HG03439 (cell line): ENCODE data around the gene SYK.
"Not testable (repeated sequence)": the region's sequence is repeated elsewhere in the genome, so short reads cannot be mapped to it uniquely, and the experiment has no call there.

Source experiments
- ATAC-seq: cut with Tn5 transposase; IDR thresholded peaks from one replicate; pipeline ENCODE4 v1.9.1; 2021; ENCODE audit warnings: mild to moderate bottlenecking, moderate library complexity; ENCODE audit not compliant: unreplicated experiment

Gene SYK

GRCh38 chr9:90801241-90801972 lies at the start of gene SYK:
Gene SYK, plus strand, starts transcription at chr9:90801819. Its CDS starts 42,080 bp downstream, at chr9:90843899.
- peak; percentile 39 for ATAC-seq

GRCh38 chr9:90755514-90756371 lies 45.9 kb upstream of the SYK start:
- ATAC-seq: not testable (repeated sequence)

- not testable (repeated sequence) for ATAC-seq
Observed at GRCh38 chr9:90760577-90760976, 41.0 kb upstream of the SYK start.

GRCh38 chr9:90766731-90767130 lies 34.9 kb upstream of the SYK start:
- ATAC-seq: no peak

- no peak for ATAC-seq
Observed at GRCh38 chr9:90767523-90768100, 34.0 kb upstream of the SYK start.

- no peak for ATAC-seq
Observed at GRCh38 chr9:90770182-90770738, 31.4 kb upstream of the SYK start.

- ATAC-seq: no peak
Observed at GRCh38 chr9:90770927-90771326, 30.7 kb upstream of the SYK start.

- no peak for ATAC-seq
Observed at GRCh38 chr9:90772386-90772785, 29.2 kb upstream of the SYK start.

- ATAC-seq: no peak
Observed at GRCh38 chr9:90773617-90774016, 28.0 kb upstream of the SYK start.

- no peak for ATAC-seq
Observed at GRCh38 chr9:90774071-90774470, 27.5 kb upstream of the SYK start.

GRCh38 chr9:90774682-90775081 lies 26.9 kb upstream of the SYK start:
- peak; percentile 84 for ATAC-seq

GRCh38 chr9:90775657-90776056 lies 26.0 kb upstream of the SYK start:
- ATAC-seq: no peak

- no peak for ATAC-seq
Observed at GRCh38 chr9:90778746-90779145, 22.9 kb upstream of the SYK start.

- ATAC-seq: no peak
Observed at GRCh38 chr9:90783552-90783951, 18.1 kb upstream of the SYK start.

GRCh38 chr9:90783964-90784363 lies 17.7 kb upstream of the SYK start:
- no peak for ATAC-seq

GRCh38 chr9:90787771-90788460 lies 13.7 kb upstream of the SYK start:
- no peak for ATAC-seq

- ATAC-seq: not testable (repeated sequence)
Observed at GRCh38 chr9:90788527-90788926, 13.1 kb upstream of the SYK start.

- ATAC-seq: no peak
Observed at GRCh38 chr9:90789408-90789807, 12.2 kb upstream of the SYK start.

- no peak for ATAC-seq
Observed at GRCh38 chr9:90789862-90790261, 11.8 kb upstream of the SYK start.

- ATAC-seq: not testable (repeated sequence)
Observed at GRCh38 chr9:90793024-90793423, 8.6 kb upstream of the SYK start.

- no peak for ATAC-seq
Observed at GRCh38 chr9:90793729-90794128, 7.9 kb upstream of the SYK start.
